Loucy (cell line): ENCODE results near the gene MTF2.

Experiments
- EZH2phosphoT487 ChIP-seq: fragments of 200-600 bp; IDR thresholded peaks from 2 replicates; pipeline ENCODE4 v1.6.1; 2018; ENCODE audit warnings: antibody characterized with exemption, mild to moderate bottlenecking, moderate library complexity, borderline replicate concordance
- TF ChIP-seq, protein P1 (sequence below): fragments of 200-600 bp; sonication (generic); conservative IDR thresholded peaks from 2 replicates; pipeline ENCODE4 v1.5.1; 2014; ENCODE audit warnings: mild to moderate bottlenecking, antibody characterized with exemption, low read length

DNA sequence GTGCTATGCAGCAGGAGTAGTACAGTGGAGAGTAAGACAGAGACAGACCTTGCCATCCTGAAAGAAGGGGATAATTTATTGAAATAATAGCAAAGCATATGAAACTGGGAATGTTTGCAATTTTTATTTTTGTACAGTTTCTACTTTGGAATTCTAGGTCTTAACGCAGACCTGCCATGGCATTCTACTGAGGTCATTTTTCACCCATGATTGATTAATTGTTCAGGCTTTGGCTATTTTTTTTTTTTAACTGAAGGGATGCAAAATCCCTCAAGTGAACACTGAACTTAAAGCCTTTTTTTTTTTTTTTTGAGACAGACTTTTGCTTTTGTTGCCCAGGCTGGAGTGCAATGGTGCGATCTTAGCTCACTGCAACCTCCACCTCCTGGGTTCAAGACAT, 27.1 kb downstream of the MTF2 start:
- TF ChIP-seq, protein P1, sequence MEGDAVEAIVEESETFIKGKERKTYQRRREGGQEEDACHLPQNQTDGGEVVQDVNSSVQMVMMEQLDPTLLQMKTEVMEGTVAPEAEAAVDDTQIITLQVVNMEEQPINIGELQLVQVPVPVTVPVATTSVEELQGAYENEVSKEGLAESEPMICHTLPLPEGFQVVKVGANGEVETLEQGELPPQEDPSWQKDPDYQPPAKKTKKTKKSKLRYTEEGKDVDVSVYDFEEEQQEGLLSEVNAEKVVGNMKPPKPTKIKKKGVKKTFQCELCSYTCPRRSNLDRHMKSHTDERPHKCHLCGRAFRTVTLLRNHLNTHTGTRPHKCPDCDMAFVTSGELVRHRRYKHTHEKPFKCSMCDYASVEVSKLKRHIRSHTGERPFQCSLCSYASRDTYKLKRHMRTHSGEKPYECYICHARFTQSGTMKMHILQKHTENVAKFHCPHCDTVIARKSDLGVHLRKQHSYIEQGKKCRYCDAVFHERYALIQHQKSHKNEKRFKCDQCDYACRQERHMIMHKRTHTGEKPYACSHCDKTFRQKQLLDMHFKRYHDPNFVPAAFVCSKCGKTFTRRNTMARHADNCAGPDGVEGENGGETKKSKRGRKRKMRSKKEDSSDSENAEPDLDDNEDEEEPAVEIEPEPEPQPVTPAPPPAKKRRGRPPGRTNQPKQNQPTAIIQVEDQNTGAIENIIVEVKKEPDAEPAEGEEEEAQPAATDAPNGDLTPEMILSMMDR: no peak
- TF ChIP-seq EZH2phosphoT487: no peak
